ENCODE data around the gene UBE3D.

- TF ChIP-seq POLR2A (IDR thresholded peaks at IDR 0.05) (no peak), POLR2AphosphoS5 (IDR thresholded peaks at IDR 0.05) (no peak)
These were observed 77.7 kb downstream of the UBE3D start for GRCh38 chr6:82987951-82988350.

All from transverse colon (tissue), 3 donors.